Uterus (tissue), 4 donors: ENCODE data around the gene ADGRD1. TPM values are rescaled to one million over a fixed set of nuclear protein-coding genes. Genes with fewer than 3 reads are reported as not detected.

Experiments used
- DNase-seq, 2 donors: peaks; one replicate each; pipeline ENCODE4 v3.0.0-alpha.2; 2019 to 2020
- H3K27ac ChIP-seq, 2 donors: fragments of 200-600 bp; sonication (generic); 1 replicate in 1 of 2; 2 replicates in 1 of 2; pipeline ENCODE4 v1.5.1; 2016 to 2018
- H3K27me3 ChIP-seq, 2 donors: fragments of 200-600 bp; sonication (generic); one replicate each; pipeline ENCODE4 v1.5.1; 2018 to 2019; ENCODE audit warnings: control low read depth in 1 of 2
- H3K36me3 ChIP-seq, 2 donors: fragments of 200-600 bp; sonication (generic); one replicate each; pipeline ENCODE4 v1.5.1; 2019; ENCODE audit warnings: control low read depth in 1 of 2
- H3K4me1 ChIP-seq, 2 donors: fragments of 200-600 bp; sonication (generic); one replicate each; pipeline ENCODE4 v1.5.1; 2018 to 2019; ENCODE audit warnings: control low read depth in 1 of 2
- H3K4me3 ChIP-seq, 2 donors: fragments of 200-600 bp; sonication (generic); 1 replicate in 1 of 2; 2 replicates in 1 of 2; pipeline ENCODE4 v1.5.1; 2018 to 2019; ENCODE audit warnings: mild to moderate bottlenecking in 1 of 2
- H3K9me3 ChIP-seq, 2 donors: fragments of 200-600 bp; sonication (generic); one replicate each; pipeline ENCODE4 v1.5.1; 2019; ENCODE audit warnings: control low read depth in 1 of 2
- CTCF ChIP-seq, 4 experiments: fragments of 200-600 bp in 2 of 4; fragments of 450-650 bp in 2 of 4; sonication (generic) in 2 of 4; IDR thresholded peaks; one replicate each; pipeline ENCODE4 v1.5.1; 2016 to 2019; ENCODE audit warnings: antibody characterized with exemption in 4 of 4, mild to moderate bottlenecking in 2 of 4, moderate library complexity in 1 of 4
- POLR2A ChIP-seq, 2 donors: fragments of 450-650 bp; IDR thresholded peaks; one replicate each; pipeline ENCODE4 v1.6.1; 2016; ENCODE audit warnings: antibody characterized with exemption in 2 of 2, mild to moderate bottlenecking in 1 of 2, moderate library complexity in 1 of 2
- intact Hi-C: fragments of 100-400 bp; cut with DNase I; formaldehyde crosslinking; loops from one replicate; pipeline ENCODE4 v1.15.1; 2023; ENCODE audit warnings: low total_unique reads
- total RNA-seq, 4 donors: library from RNA; depleted of rRNA in 3 of 4; stranded (reverse); fragments of >200 nt in 3 of 4; gene quantifications; one replicate each; pipeline versions ENCODE4 v1.1.0 to v1.2.4, GENCODE V29; 2014 to 2023
- donor health status: DM: yes; HTN: yes; CAD: no.

ADGRD1 gene
- total RNA-seq, 4 donors from 2014 or later = 13.5 to 89.9 (median 33.7) TPM

- H3K4me3 ChIP-seq = no peak overlapping the region
- no peak overlapping the region for H3K27ac ChIP-seq
- H3K27me3 ChIP-seq = no peaks in the 10 kb centered on the region
- H3K36me3 ChIP-seq = no peaks in the 10 kb centered on the region
- intact Hi-C loops = no loop called here
- no peaks in the 10 kb centered on the region for H3K9me3 ChIP-seq
- DNase-seq = no peak
- TF ChIP-seq CTCF (IDR thresholded peaks at IDR 0.05) (no peak), POLR2A (IDR thresholded peaks at IDR 0.05) (no peak)
- no peaks in the 10 kb centered on the region for H3K4me1 ChIP-seq
These were observed 206.0 kb downstream of the ADGRD1 start for GRCh38 chr12:131159660-131160059.

- Histone ChIP-seq H3K4me1 (no peaks in the 10 kb centered on the region), H3K36me3 (no peaks in the 10 kb centered on the region), H3K4me3 (no peak overlapping the region), H3K9me3 (no peaks in the 10 kb centered on the region), H3K27ac (no peak overlapping the region), H3K27me3 (no peaks in the 10 kb centered on the region)
- intact Hi-C loops = no loop called here
- no peak for DNase-seq
- no peak for TF ChIP-seq POLR2A (IDR thresholded peaks at IDR 0.05)
- TF ChIP-seq CTCF (IDR thresholded peaks at IDR 0.05) = no peak
These were observed 208.4 kb downstream of the ADGRD1 start for GRCh38 chr12:131162113-131162512.

- Histone ChIP-seq H3K27ac (no peak overlapping the region), H3K36me3 (no peaks in the 10 kb centered on the region), H3K4me3 (no peak overlapping the region), H3K27me3 (no peaks in the 10 kb centered on the region), H3K9me3 (no peaks in the 10 kb centered on the region), H3K4me1 (no peaks in the 10 kb centered on the region)
- intact Hi-C loops = no loop called here
- no peak for TF ChIP-seq POLR2A (IDR thresholded peaks at IDR 0.05)
- no peak for DNase-seq
These were observed 209.6 kb downstream of the ADGRD1 start for GRCh38 chr12:131163189-131163738.

GRCh38 chr12:131164096-131164872 lies 210.6 kb downstream of the ADGRD1 start:
- no peak for DNase-seq
- H3K27ac ChIP-seq = no peak overlapping the region
- TF ChIP-seq CTCF (IDR thresholded peaks at IDR 0.05) = no peak
- no peak for TF ChIP-seq POLR2A (IDR thresholded peaks at IDR 0.05)
- no peaks in the 10 kb centered on the region for H3K27me3 ChIP-seq
- no peaks in the 10 kb centered on the region for H3K36me3 ChIP-seq
- intact Hi-C loops = no loop called here
- H3K4me3 ChIP-seq = no peak overlapping the region
- no peaks in the 10 kb centered on the region for H3K9me3 ChIP-seq
- H3K4me1 ChIP-seq = no peaks in the 10 kb centered on the region

- intact Hi-C loops = no loop called here
- H3K36me3 ChIP-seq = no peaks in the 10 kb centered on the region
- no peak for DNase-seq
- no peaks in the 10 kb centered on the region for H3K4me1 ChIP-seq
- H3K27me3 ChIP-seq = no peaks in the 10 kb centered on the region
- no peak overlapping the region for H3K4me3 ChIP-seq
- no peaks in the 10 kb centered on the region for H3K9me3 ChIP-seq
- TF ChIP-seq POLR2A (IDR thresholded peaks at IDR 0.05) = no peak
- no peak for TF ChIP-seq CTCF (IDR thresholded peaks at IDR 0.05)
- H3K27ac ChIP-seq = no peak overlapping the region
These were observed 213.0 kb downstream of the ADGRD1 start for GRCh38 chr12:131166717-131167116.
